ENCODE measurements around the gene TRAP1. TPM values are rescaled to one million over a fixed set of nuclear protein-coding genes. Genes with fewer than 3 reads are reported as not detected.

TRAP1 gene
- total RNA-seq, 4 donors from 2014 or later, result 75.7 to 147 (median 116) TPM

DNA sequence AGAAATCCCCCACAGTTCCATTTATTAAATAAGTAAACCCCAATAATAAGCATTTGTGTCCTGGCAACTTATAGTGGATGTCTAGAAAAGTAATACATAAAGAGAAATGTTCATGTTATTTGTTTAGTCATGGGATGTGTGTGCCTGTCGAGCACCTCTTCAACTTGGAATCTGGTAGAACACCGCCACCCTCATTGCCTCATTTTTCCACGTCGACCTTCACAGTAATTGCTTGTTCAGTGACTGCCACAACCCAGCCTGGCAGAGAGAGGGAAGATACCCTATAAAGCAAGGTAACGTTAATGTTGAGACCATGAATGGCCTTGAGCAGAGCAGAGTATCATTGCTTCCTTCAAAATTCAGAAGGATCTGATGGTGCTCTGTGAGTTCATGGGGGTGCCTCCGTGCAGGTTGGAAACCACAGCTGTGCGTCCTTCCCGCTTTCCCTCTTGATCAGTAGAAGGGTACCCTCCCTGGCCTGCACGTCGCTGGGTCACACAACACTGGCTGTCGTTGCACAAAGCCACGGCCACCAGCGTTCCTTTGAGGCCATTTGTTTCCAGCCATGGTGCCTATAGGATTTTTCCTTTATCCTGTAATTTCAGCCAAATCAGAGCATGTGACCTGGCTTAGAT lies 66.6 kb downstream of the TRAP1 start:
- DNase-seq (ENCODE audit: low spot score in 2 of 2), result peak; percentile 28 to 64
- 90% methylated on average over 13 of the region's 13 CpGs for WGBS
- no peaks in the 10 kb centered on the region for H3K27me3 ChIP-seq
- no peak overlapping the region for H3K4me3 ChIP-seq
- peaks cover 19% of the 10 kb centered on the region for H3K36me3 ChIP-seq
- H3K27ac ChIP-seq, result no peak overlapping the region
- no peak for TF ChIP-seq EP300 (IDR thresholded peaks at IDR 0.05)
- TF ChIP-seq, protein P1, sequence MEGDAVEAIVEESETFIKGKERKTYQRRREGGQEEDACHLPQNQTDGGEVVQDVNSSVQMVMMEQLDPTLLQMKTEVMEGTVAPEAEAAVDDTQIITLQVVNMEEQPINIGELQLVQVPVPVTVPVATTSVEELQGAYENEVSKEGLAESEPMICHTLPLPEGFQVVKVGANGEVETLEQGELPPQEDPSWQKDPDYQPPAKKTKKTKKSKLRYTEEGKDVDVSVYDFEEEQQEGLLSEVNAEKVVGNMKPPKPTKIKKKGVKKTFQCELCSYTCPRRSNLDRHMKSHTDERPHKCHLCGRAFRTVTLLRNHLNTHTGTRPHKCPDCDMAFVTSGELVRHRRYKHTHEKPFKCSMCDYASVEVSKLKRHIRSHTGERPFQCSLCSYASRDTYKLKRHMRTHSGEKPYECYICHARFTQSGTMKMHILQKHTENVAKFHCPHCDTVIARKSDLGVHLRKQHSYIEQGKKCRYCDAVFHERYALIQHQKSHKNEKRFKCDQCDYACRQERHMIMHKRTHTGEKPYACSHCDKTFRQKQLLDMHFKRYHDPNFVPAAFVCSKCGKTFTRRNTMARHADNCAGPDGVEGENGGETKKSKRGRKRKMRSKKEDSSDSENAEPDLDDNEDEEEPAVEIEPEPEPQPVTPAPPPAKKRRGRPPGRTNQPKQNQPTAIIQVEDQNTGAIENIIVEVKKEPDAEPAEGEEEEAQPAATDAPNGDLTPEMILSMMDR (IDR thresholded peaks at IDR 0.05), result no peak
- TF ChIP-seq POLR2AphosphoS5 (IDR thresholded peaks at IDR 0.05), result no peak
- TF ChIP-seq POLR2A (IDR thresholded peaks at IDR 0.05), result no peak
- no peaks in the 10 kb centered on the region for H3K4me1 ChIP-seq
- H3K9me3 ChIP-seq, result no peaks in the 10 kb centered on the region

DNA sequence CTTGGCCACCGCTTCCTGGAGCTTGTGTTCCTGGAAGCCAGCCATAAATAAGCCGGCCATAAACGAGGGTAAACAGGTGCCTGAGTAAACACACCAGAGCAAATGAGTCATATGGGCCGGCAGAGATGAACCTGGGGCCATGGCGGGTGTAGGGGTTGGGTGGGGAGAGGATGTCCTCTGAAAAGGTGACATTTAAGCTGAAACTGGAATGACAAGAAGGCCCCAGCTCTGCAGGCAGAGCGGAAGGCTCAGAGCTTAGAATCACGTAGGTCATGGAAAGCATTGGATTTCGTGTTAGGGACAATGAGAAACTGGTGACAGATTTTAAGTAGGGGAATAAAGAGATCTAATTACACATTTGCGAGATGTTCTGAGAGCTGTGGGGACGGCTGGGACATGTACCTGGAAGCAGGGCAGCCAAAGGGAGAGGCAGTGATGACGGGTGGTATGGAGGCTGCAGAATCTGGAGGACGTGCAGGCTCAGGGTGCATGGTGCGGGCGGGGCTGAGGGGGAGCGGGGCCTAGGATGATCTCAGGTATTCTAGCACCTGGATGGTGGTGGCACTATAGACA lies 70.9 kb downstream of the TRAP1 start:
- no peaks in the 10 kb centered on the region for H3K27me3 ChIP-seq
- no peak overlapping the region for H3K27ac ChIP-seq
- no peaks in the 10 kb centered on the region for H3K9me3 ChIP-seq
- peak; percentile 38 to 65 for DNase-seq (ENCODE audit: low spot score in 2 of 2)
- H3K36me3 ChIP-seq, result peaks cover 2% of the 10 kb centered on the region
- no peak overlapping the region for H3K4me3 ChIP-seq
- TF ChIP-seq POLR2A (IDR thresholded peaks at IDR 0.05) (no peak), POLR2AphosphoS5 (IDR thresholded peaks at IDR 0.05) (no peak), EP300 (IDR thresholded peaks at IDR 0.05) (no peak)
- TF ChIP-seq, protein P1 (IDR thresholded peaks at IDR 0.05), result no peak
- 82% methylated on average over 15 of the region's 15 CpGs for WGBS
- peaks cover 9% of the 10 kb centered on the region for H3K4me1 ChIP-seq

- 84% methylated on average over 17 of the region's 19 CpGs for WGBS
These were observed 71.6 kb downstream of the TRAP1 start for GRCh38 chr16:3645504-3646347.

GRCh38 chr16:3645108-3645503 lies 72.2 kb downstream of the TRAP1 start:
- WGBS, result 89% methylated on average over 6 of the region's 6 CpGs
- H3K9me3 ChIP-seq, result no peaks in the 10 kb centered on the region
- H3K4me1 ChIP-seq, result peaks cover 9% of the 10 kb centered on the region
- peaks cover 9% of the 10 kb centered on the region for H3K36me3 ChIP-seq
- H3K27ac ChIP-seq, result no peak overlapping the region
- H3K27me3 ChIP-seq, result no peaks in the 10 kb centered on the region
- peak; percentile 15 for DNase-seq (ENCODE audit: low spot score in 2 of 2)
- H3K4me3 ChIP-seq, result no peak overlapping the region
- TF ChIP-seq, protein P1 (IDR thresholded peaks at IDR 0.05), result no peak
- no peak for TF ChIP-seq EP300 (IDR thresholded peaks at IDR 0.05)
- no peak for TF ChIP-seq POLR2AphosphoS5 (IDR thresholded peaks at IDR 0.05)
- no peak for TF ChIP-seq POLR2A (IDR thresholded peaks at IDR 0.05)

More at GRCh38 chr16:3645504-3646347, 71.6 kb downstream of the TRAP1 start:
- H3K4me3 ChIP-seq, result no peak overlapping the region
- TF ChIP-seq POLR2A (IDR thresholded peaks at IDR 0.05) (no peak), EP300 (IDR thresholded peaks at IDR 0.05) (no peak), POLR2AphosphoS5 (IDR thresholded peaks at IDR 0.05) (no peak)
- TF ChIP-seq, protein P1 (IDR thresholded peaks at IDR 0.05), result no peak
- H3K4me1 ChIP-seq, result peaks cover 9% of the 10 kb centered on the region
- H3K27ac ChIP-seq, result no peak overlapping the region
- DNase-seq (ENCODE audit: low spot score in 2 of 2), result peak; percentile 44 to 76
- no peaks in the 10 kb centered on the region for H3K27me3 ChIP-seq
- no peaks in the 10 kb centered on the region for H3K9me3 ChIP-seq
- H3K36me3 ChIP-seq, result peaks cover 7% of the 10 kb centered on the region

Measured in suprapubic skin (tissue), 4 donors.